ENCODE data around the gene TOX2. TPM values are rescaled to one million over a fixed set of nuclear protein-coding genes. Genes with fewer than 3 reads are reported as not detected.

TOX2 gene
- total RNA-seq, 1 donor from 2014 or later = 2.8 TPM

DNA sequence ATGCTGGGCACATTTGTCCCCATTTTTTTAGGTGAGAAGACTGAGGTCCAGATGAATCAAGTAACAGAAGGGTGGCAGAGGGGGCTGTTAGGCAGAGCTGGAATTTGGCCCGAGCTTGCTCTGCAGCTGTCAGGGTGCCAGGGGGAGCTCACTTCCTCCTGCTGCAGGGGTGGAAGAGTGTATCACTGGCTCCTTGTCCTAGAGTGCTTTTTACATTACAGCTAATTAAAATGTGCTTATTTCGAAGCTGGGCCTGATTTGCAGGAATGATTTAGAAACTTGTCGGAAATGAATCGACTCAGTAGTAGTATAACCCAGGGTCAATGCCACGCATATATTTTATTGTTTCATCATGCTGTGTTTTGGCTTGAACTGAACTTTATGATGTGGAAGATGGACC is 11.1 kb downstream of the TOX2 start:
- Mint-ChIP-seq H3K27me3 (peaks cover 57% of the 10 kb centered on the region), H3K4me1 (ENCODE audit: low read depth) (no peaks in the 10 kb centered on the region), H3K27ac (no peak overlapping the region), H3K9me3 (ENCODE audit: low read depth) (no peaks in the 10 kb centered on the region), H3K4me3 (ENCODE audit: low read depth) (no peak overlapping the region), H3K36me3 (ENCODE audit: insufficient read depth) (no peaks in the 10 kb centered on the region)
- no peak for DNase-seq (ENCODE audit: low spot score, unreplicated experiment)
- TF ChIP-seq, protein P1, sequence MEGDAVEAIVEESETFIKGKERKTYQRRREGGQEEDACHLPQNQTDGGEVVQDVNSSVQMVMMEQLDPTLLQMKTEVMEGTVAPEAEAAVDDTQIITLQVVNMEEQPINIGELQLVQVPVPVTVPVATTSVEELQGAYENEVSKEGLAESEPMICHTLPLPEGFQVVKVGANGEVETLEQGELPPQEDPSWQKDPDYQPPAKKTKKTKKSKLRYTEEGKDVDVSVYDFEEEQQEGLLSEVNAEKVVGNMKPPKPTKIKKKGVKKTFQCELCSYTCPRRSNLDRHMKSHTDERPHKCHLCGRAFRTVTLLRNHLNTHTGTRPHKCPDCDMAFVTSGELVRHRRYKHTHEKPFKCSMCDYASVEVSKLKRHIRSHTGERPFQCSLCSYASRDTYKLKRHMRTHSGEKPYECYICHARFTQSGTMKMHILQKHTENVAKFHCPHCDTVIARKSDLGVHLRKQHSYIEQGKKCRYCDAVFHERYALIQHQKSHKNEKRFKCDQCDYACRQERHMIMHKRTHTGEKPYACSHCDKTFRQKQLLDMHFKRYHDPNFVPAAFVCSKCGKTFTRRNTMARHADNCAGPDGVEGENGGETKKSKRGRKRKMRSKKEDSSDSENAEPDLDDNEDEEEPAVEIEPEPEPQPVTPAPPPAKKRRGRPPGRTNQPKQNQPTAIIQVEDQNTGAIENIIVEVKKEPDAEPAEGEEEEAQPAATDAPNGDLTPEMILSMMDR (IDR thresholded peaks at IDR 0.05; ENCODE audit: unreplicated experiment) = no peak

DNA sequence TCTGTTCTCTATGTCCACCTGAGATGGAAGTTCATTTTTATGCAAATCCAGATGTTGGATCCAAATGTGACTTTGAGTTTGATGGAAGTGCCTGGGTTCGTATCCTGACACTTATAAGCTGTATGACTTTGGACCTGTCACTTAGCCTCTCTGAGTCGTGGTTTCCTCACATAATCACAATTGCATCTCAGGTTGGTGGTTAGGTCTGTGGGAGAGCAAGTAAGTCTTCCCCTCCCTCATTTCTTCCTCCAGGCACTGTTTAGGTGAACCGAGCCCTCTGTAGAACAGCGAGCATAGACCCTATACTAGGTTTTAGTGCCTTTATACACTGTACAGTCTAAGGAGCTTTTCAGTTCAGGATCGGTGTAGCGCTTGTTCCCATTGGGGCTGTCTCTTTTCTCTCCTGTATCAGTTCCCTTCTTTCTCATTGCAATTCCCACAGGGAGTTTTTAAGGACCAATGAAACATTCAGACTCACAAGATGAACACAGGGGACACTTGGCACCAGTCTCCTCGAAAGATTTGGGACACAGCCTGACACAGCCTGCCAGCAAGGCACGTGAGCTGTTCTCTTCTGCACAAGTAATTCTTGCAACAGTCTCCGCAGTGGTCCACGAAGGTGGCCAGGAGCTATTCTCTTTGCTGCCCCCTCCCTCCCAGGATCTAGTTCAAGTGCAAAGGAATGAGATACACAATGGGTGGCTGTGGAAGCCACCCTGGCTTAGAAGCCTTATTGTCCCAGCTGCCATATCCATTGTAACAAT is 11.8 kb downstream of the TOX2 start:
- no peak for DNase-seq (ENCODE audit: low spot score, unreplicated experiment)
- Mint-ChIP-seq H3K27me3 (peaks cover 55% of the 10 kb centered on the region), H3K4me3 (ENCODE audit: low read depth) (no peak overlapping the region), H3K36me3 (ENCODE audit: insufficient read depth) (no peaks in the 10 kb centered on the region), H3K9me3 (ENCODE audit: low read depth) (no peaks in the 10 kb centered on the region), H3K27ac (no peak overlapping the region), H3K4me1 (ENCODE audit: low read depth) (no peaks in the 10 kb centered on the region)
- TF ChIP-seq, protein P1 (IDR thresholded peaks at IDR 0.05; ENCODE audit: unreplicated experiment) = no peak

DNA sequence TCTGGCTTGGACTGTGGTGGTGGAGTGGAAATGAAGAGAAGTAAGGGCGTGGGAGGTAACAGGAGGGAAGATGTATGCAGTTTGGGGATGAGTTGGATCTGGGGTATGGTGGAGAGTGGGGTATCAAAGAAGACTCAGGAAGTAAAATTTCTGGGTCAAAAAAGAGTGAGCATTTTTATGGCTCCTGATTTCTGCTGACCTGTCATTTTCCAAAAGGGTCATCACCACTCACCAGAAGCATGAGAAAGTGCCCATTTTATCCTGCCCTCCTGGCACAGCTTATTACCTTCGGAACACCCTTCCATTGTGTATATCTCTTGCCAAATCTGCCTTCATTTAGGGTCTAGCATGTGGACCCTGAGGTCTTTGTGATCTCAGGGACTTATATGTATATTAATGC is 17.3 kb downstream of the TOX2 start:
- H3K4me3 Mint-ChIP-seq (ENCODE audit: low read depth) = no peak overlapping the region
- TF ChIP-seq, protein P1 (IDR thresholded peaks at IDR 0.05; ENCODE audit: unreplicated experiment) = no peak
- peaks cover 24% of the 10 kb centered on the region for H3K27me3 Mint-ChIP-seq
- no peaks in the 10 kb centered on the region for H3K4me1 Mint-ChIP-seq (ENCODE audit: low read depth)
- H3K36me3 Mint-ChIP-seq (ENCODE audit: insufficient read depth) = no peaks in the 10 kb centered on the region
- no peak overlapping the region for H3K27ac Mint-ChIP-seq
- DNase-seq (ENCODE audit: low spot score, unreplicated experiment) = no peak
- no peaks in the 10 kb centered on the region for H3K9me3 Mint-ChIP-seq (ENCODE audit: low read depth)

DNA sequence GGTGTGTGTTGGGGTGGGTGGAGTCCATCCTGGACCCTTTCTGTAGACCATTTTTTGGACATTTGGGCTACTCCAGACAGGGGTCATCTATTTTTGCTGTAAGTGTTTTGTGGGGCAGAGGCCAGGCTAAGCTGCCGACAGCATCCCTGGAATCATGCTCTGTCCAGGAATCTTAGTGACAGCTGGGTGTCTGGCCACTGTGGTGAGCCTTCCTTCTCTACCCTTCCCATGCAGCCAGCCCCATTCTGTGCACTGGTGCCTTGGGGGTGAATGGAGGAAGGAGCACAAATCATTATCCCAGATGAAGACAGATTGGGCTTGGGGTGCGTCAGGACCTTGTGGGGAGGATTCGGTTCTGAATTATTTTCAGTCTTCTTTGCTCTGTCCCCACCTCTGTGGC is 20.2 kb downstream of the TOX2 start:
- H3K27me3 Mint-ChIP-seq = peaks cover 11% of the 10 kb centered on the region
- H3K4me3 Mint-ChIP-seq (ENCODE audit: low read depth) = no peak overlapping the region
- no peaks in the 10 kb centered on the region for H3K4me1 Mint-ChIP-seq (ENCODE audit: low read depth)
- TF ChIP-seq, protein P1 (IDR thresholded peaks at IDR 0.05; ENCODE audit: unreplicated experiment) = no peak
- no peak for DNase-seq (ENCODE audit: low spot score, unreplicated experiment)
- H3K9me3 Mint-ChIP-seq (ENCODE audit: low read depth) = no peaks in the 10 kb centered on the region
- H3K36me3 Mint-ChIP-seq (ENCODE audit: insufficient read depth) = no peaks in the 10 kb centered on the region
- no peak overlapping the region for H3K27ac Mint-ChIP-seq

DNA sequence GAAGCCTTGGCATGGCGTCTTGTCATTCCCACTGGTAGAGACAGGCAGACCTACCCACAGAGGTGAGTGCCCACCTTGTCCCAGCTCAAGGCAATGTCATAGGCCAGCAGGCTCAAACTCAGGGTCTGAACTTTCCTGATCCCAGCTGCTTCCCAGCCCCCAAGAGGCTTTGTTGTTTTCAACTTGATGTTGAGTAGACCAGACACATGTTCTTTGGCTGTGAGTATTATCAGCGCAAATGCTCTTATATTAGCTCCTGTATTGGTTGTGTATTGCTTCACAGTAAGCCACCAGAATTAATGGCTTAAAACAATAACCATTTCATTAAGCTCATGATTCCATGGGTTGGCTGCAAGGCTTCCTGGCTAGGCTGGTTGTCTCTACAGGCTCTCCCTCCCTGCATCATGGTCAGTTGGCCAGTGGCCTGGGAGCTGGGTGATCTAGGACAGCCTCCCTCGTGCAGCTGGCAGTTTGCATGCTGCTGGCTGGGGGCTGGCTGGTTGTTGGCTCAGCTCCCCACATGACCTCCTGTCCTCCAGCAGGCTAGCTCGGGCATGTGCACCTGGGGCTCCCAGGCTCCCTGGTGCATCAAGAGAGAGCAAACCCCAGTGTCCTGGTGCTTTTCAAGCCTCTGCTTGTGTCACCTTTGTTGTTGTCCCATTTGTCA is 21.6 kb downstream of the TOX2 start:
- no peak overlapping the region for H3K27ac Mint-ChIP-seq
- TF ChIP-seq, protein P1 (IDR thresholded peaks at IDR 0.05; ENCODE audit: unreplicated experiment) = no peak
- H3K27me3 Mint-ChIP-seq = peaks cover 18% of the 10 kb centered on the region
- no peaks in the 10 kb centered on the region for H3K9me3 Mint-ChIP-seq (ENCODE audit: low read depth)
- no peaks in the 10 kb centered on the region for H3K4me1 Mint-ChIP-seq (ENCODE audit: low read depth)
- no peak overlapping the region for H3K4me3 Mint-ChIP-seq (ENCODE audit: low read depth)
- no peak for DNase-seq (ENCODE audit: low spot score, unreplicated experiment)
- no peaks in the 10 kb centered on the region for H3K36me3 Mint-ChIP-seq (ENCODE audit: insufficient read depth)

Data from progenitor cell of endocrine pancreas (in vitro differentiated cells).